Nephron (organoid): ENCODE measurements around the gene NAT10.

Experiments
- H3K27ac Mint-ChIP-seq, 3 experiments: 2 replicates each; pipeline ENCODE4 v1.8.0; 2020; ENCODE audit warnings: mixed read lengths in 3 of 3, mild to moderate bottlenecking in 2 of 3, moderate library complexity in 1 of 3
- H3K27me3 Mint-ChIP-seq: 2 replicates; pipeline ENCODE4 v1.8.0; 2021; ENCODE audit warnings: low read depth, mild to moderate bottlenecking, moderate library complexity, mixed read lengths
- H3K36me3 Mint-ChIP-seq: 2 replicates; pipeline ENCODE4 v1.8.0; 2020; ENCODE audit warnings: low read depth, mixed read lengths
- H3K4me1 Mint-ChIP-seq: 2 replicates; pipeline ENCODE4 v1.8.0; 2020; ENCODE audit warnings: mixed read lengths
- H3K4me3 Mint-ChIP-seq, 3 experiments: 2 replicates each; pipeline ENCODE4 v1.8.0; 2020; ENCODE audit warnings: mild to moderate bottlenecking in 3 of 3, mixed read lengths in 3 of 3, moderate library complexity in 2 of 3
- H3K9me3 Mint-ChIP-seq: 2 replicates; pipeline ENCODE4 v1.8.0; 2020; ENCODE audit warnings: mixed read lengths
- TF ChIP-seq, protein P1 (sequence below), 3 experiments: fragments of 200-600 bp; sonication (generic); IDR thresholded peaks; one replicate each; pipeline ENCODE4 v1.5.0; 2021; ENCODE audit warnings: antibody characterized with exemption in 3 of 3; ENCODE audit not compliant: unreplicated experiment in 3 of 3

Gene NAT10

DNA sequence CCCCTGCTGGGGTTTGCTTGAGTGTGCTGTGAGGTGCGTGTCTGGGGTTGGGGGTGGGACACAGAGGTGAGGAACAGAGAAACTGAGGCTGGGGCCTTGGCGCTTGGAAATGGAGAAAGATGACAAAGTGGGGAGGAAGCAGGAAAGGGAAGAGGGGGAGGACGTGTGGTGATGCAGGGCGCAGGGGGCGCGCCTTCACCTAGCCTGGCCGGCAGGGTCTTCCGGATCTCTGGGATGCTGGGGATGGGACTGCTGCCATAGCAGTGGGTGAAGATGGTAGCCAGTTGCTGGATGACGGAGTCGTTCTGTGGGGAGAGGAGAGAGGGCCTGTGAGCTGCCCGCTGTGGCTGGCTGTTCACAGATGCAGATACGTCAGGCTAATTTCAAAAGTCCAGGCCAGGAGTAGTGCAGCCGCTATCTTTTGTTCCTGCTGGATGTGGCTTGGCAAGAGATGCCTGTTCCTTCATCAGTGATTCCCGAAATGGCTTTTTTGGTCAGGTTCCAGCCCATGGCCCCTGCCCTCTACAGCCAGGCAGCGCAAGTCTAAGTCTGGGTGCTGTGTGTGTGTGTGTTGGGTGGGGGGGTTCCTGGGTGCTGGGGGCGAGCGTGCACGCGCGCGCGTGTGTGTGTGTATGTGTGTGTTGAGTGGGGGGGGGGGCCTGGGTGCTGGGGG, 54.8 kb downstream of the NAT10 start:
- Mint-ChIP-seq H3K27ac (no peak overlapping the region), H3K27me3 (no peaks in the 10 kb centered on the region), H3K36me3 (peaks cover 17% of the 10 kb centered on the region), H3K9me3 (no peaks in the 10 kb centered on the region), H3K4me3 (no peak overlapping the region), H3K4me1 (no peaks in the 10 kb centered on the region)
- TF ChIP-seq, protein P1, sequence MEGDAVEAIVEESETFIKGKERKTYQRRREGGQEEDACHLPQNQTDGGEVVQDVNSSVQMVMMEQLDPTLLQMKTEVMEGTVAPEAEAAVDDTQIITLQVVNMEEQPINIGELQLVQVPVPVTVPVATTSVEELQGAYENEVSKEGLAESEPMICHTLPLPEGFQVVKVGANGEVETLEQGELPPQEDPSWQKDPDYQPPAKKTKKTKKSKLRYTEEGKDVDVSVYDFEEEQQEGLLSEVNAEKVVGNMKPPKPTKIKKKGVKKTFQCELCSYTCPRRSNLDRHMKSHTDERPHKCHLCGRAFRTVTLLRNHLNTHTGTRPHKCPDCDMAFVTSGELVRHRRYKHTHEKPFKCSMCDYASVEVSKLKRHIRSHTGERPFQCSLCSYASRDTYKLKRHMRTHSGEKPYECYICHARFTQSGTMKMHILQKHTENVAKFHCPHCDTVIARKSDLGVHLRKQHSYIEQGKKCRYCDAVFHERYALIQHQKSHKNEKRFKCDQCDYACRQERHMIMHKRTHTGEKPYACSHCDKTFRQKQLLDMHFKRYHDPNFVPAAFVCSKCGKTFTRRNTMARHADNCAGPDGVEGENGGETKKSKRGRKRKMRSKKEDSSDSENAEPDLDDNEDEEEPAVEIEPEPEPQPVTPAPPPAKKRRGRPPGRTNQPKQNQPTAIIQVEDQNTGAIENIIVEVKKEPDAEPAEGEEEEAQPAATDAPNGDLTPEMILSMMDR (IDR thresholded peaks at IDR 0.05; ENCODE audit: unreplicated experiment in 3 of 3) = no peak

GRCh38 chr11:34160791-34161190, 55.4 kb downstream of the NAT10 start:
- Mint-ChIP-seq H3K9me3 (no peaks in the 10 kb centered on the region), H3K4me1 (no peaks in the 10 kb centered on the region), H3K27me3 (no peaks in the 10 kb centered on the region), H3K27ac (no peak overlapping the region), H3K4me3 (no peak overlapping the region), H3K36me3 (peaks cover 17% of the 10 kb centered on the region)
- TF ChIP-seq, protein P1 (IDR thresholded peaks at IDR 0.05; ENCODE audit: unreplicated experiment in 3 of 3) = no peak

DNA sequence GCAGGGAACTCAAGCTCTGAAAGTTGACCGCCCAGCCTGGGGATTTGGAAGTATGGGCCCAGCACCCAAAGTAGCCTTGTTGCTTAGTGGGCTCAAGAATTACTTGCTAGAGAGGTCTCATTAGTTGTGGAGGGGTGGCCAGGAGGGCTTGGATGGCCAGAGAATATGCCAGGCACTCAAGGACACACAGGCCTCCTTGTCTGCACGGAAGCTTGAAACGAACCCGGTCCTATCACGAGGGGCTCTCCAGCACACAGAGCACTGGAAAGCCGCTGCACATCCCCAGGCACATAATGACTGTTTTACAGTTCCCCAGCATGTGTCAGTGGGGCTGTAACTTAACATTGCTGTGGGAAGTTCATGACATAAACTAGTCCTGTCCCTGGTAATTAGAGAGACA, 55.9 kb downstream of the NAT10 start:
- Mint-ChIP-seq H3K4me3 (no peak overlapping the region), H3K36me3 (peaks cover 17% of the 10 kb centered on the region), H3K4me1 (no peaks in the 10 kb centered on the region), H3K9me3 (no peaks in the 10 kb centered on the region), H3K27me3 (no peaks in the 10 kb centered on the region), H3K27ac (no peak overlapping the region)
- TF ChIP-seq, protein P1 (IDR thresholded peaks at IDR 0.05; ENCODE audit: unreplicated experiment in 3 of 3) = no peak

DNA sequence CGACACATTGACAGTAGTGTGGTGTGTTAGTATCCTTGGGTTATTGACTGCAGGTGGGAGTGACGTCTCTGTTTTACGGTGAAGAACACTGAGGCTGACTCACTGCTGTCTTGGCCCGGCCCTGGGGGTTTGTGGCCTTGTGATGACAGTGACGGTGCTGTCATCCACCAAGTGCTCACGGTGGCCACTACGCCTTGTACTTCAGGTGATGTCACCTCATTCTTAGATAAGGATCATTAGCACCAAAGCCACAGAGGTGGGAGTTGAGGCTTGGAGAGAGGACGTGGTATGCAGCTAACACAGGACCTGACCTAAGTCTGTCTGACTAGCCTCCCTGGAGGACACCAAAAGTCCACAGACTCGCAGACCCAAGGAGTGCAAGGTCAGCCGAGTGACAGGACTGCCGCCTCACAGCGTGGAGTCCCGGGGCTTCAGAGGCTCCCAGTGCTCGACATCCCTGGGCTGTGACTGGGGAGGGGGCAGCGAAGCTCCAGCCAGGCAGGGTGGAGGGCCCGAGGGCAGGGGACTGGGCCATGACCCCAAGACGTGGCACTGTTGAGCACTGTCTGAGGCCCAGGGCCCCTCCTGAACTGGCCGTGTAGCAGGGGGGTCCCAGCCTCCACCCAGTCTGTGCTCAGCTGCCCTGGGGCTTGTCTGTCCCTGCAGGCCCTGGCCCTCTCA, 56.5 kb downstream of the NAT10 start:
- H3K4me1 Mint-ChIP-seq = no peaks in the 10 kb centered on the region
- no peak overlapping the region for H3K27ac Mint-ChIP-seq
- no peaks in the 10 kb centered on the region for H3K9me3 Mint-ChIP-seq
- no peak overlapping the region for H3K4me3 Mint-ChIP-seq
- H3K36me3 Mint-ChIP-seq = peaks cover 22% of the 10 kb centered on the region
- TF ChIP-seq, protein P1 (IDR thresholded peaks at IDR 0.05; ENCODE audit: unreplicated experiment in 3 of 3) = no peak
- H3K27me3 Mint-ChIP-seq = no peaks in the 10 kb centered on the region

DNA sequence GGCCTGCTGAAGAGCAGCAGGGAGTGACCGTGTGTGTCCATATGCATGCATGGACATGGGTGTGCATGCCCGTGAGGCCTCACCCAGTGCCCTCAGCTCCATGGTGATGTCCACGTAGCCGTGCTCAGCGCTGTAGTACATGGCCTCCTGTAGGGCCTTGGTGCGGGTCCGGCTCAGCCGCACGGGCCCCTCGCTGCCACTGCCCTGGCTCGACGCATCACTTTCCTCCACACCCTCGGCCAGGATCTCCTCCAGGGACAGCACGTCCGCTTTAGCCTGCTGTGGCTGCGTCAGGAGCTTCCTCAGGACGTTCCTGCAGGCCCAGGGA, 57.0 kb downstream of the NAT10 start:
- Mint-ChIP-seq H3K27me3 (no peaks in the 10 kb centered on the region), H3K4me1 (no peaks in the 10 kb centered on the region)

More for the DNA sequence above, 57.0 kb downstream of the NAT10 start:
- no peaks in the 10 kb centered on the region for H3K9me3 Mint-ChIP-seq
- TF ChIP-seq, protein P1 (IDR thresholded peaks at IDR 0.05; ENCODE audit: unreplicated experiment in 3 of 3) = no peak
- no peak overlapping the region for H3K27ac Mint-ChIP-seq
- peaks cover 27% of the 10 kb centered on the region for H3K36me3 Mint-ChIP-seq
- no peak overlapping the region for H3K4me3 Mint-ChIP-seq
